GM21367 (cell line): ENCODE results near the gene OR2V1.
"Not testable (repeated sequence)": the region's sequence is repeated elsewhere in the genome, so short reads cannot be mapped to it uniquely, and the experiment has no call there.

Source experiments
- ATAC-seq: cut with Tn5 transposase; IDR thresholded peaks from one replicate; pipeline ENCODE4 v1.9.1; 2021; ENCODE audit not compliant: unreplicated experiment

OR2V1 gene

GRCh38 chr5:181130832-181131496, at the start of gene OR2V1:
Gene OR2V1 (minus strand): TSS chr5:181131169. CDS start chr5:181125304, 5,865 bp downstream.
- no peak for ATAC-seq

DNA sequence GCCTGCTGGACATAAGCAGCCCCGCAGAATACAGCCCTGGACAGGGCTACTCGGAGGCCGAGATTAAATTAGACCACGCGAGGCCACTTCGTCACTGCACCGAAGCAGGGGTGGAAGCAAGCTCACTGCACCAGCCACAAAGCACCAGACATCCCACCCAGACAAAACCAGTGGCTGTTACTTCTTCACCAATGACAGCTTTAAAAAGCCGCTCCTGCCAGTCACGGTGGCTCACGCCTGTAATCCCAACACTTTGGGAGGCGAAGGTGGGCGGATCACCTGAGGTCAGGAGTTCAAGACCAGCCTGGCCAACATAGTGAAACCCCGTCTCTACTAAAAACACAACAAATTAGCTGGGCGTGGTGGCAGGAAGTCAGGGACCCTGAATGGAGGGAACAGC, 46.6 kb upstream of the OR2V1 start:
- ATAC-seq, result not testable (repeated sequence)

DNA sequence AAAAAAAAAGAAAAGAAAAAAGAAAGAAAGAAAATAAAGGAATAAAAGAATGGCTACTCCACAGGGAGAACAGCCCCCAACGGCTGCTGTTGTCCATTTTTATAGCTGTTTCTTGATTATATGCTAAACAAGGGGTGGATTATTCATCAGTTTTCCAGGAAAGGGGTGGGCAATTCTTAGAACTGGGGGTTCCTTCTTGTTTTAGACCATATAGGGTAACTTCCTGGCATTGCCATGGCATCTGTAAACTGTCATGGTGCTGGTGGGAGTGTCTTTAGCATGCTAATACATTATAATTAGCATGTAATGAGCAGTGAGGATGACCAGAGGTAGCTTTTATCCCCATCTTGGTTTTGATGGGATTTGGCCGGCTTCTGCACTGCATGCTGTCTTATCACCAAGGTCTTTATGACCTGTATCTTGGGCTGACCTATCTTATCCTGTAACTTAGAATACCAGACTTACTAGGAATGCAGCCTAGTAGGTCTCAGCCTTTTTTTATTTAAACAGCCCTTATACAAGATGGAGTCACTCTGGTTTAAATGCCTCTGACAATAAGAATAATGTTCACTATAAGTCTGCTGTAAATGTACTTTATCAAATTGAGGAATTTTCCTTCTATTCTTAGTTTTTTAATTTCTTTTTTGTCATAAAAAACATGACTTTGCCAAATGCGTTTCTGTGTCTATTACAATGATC, 45.4 kb upstream of the OR2V1 start:
- no peak for ATAC-seq

DNA sequence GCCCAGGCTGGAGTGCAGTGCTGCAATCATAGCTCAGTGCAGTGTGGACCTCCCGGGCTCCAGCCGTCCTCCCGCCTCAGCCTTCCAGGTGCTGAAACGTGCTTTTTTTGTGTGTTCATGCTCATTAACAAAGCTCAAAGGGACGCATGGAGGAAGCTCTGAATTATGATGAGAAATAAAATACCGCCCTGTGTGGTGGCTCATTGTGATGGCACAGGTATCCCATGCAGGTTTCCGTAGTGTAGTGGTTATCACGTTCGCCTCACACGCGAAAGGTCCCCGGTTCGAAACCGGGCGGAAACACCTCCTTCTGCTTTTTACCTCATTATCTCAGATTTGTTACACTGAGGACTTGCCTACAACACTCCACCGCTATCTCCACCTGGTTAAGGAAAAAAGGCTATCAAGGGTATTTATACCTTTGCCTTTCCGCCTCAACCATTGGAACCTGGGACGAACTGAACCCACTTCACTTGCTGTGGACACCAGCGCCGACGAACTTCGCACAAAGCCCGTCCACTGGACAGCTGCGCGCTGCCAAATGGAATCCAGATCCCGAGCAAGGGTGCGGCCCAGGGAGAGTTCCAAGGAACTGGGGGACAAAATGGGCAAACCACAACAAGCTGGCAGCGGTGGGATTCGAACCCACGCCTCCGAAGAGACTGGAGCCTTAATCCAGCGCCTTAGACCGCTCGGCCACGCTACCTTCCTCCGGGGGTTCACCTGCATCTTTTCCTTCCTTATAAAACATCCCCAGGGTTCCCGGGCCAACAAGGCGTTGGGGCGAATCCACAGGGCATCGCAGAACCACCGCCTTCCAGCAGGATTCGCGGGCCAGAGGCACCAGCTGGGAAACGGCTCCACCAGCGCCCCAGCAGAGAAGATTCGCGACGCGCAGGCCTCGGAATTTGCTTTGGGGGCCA, 42.7 kb upstream of the OR2V1 start:
- ATAC-seq, result peak; percentile 34

GRCh38 chr5:181173027-181173419, 42.1 kb upstream of the OR2V1 start:
- ATAC-seq, result peak; percentile 47

DNA sequence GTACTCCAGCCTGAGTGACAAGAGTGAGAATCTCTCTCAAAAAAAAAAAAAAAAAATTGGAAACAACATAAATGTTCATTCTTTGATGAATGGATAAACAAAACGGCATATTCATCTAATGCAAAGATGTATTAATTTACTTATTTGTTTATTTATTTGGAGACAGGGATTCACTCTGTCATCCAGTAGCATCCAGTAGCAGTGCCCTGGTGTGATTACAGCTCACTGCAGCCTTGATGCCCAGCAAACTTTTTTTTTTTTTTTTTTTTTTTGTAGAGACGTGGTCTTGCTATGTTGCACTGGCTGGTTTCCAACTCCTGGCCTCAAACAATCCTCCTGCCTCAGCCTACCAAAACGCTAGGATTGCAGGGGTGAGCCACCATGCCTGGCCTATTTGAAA, 40.8 kb upstream of the OR2V1 start:
- ATAC-seq, result no peak

DNA sequence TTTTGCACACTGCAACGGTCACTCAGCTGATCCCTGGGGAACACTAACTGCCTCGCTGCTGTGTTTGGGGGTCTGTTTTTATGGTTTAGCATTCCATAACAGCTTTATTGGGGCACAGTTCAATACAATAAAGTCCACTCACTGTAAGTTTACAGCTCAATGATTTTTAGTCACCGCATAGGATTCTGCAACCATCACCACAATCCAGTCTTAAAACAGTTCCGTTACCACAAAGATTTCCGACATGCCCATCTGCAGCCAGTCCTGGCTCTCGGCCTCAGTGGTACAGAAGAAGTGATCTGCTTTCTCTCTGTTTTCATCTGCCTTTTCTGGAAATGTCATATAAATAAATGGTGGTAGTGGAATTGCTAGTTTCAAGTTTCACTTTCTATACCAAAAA, 40.0 kb upstream of the OR2V1 start:
- no peak for ATAC-seq

DNA sequence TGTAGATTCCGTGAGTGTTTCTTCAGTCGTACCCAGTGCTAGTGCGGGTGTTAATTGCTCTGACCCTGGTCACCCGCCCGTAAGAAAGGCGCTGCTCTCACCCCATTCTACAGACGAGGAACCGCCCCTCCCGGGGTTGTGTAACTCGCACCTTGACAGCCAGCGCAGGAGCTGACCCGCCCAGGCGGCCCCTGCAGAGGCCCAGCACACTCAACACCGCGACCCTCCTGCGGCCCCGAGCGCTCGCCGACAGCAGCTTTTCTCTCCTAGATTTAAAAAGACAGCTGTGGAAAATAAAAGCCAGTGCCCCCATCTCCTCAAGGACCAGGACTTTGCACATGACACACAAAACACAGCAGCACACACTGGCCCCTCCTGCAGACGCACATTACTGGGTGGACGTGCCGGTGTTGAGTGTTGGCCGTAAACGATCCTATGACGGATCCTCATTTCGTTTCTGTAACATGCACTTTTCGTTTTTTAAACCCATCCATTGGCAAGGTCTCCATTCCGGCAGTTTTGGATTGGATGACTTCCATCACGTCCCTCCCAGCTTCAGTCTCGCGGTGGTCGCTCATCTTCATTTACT, 39.4 kb upstream of the OR2V1 start:
- no peak for ATAC-seq

- peak; percentile 36 for ATAC-seq
Observed at GRCh38 chr5:181169459-181170236, 38.7 kb upstream of the OR2V1 start.

DNA sequence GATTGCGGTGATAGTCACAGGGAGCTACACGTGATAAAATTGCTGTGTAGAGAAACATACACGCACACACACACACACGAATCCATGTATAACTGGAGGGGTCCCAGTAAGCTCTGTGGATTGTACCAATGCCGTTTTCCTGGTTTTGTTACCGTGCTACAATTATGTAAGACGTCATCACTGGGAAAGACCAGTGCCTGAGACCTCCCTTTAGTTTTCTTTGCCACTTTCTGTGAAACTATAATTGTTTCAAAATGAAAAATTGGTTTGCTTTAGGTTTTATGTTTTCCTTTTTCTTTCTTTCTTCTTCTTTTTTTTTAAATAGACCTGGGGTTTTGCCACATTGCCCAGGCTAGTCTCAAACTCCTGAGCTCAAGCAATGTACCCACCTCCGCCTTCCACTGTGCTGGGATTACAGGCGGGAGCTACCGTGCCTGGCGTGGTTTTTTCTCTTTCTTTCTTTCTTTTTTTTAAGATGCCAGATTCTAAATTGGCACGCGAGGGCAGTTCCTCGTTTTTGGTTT, 37.7 kb upstream of the OR2V1 start:
- no peak for ATAC-seq

GRCh38 chr5:181167814-181168488, 37.0 kb upstream of the OR2V1 start:
- no peak for ATAC-seq

DNA sequence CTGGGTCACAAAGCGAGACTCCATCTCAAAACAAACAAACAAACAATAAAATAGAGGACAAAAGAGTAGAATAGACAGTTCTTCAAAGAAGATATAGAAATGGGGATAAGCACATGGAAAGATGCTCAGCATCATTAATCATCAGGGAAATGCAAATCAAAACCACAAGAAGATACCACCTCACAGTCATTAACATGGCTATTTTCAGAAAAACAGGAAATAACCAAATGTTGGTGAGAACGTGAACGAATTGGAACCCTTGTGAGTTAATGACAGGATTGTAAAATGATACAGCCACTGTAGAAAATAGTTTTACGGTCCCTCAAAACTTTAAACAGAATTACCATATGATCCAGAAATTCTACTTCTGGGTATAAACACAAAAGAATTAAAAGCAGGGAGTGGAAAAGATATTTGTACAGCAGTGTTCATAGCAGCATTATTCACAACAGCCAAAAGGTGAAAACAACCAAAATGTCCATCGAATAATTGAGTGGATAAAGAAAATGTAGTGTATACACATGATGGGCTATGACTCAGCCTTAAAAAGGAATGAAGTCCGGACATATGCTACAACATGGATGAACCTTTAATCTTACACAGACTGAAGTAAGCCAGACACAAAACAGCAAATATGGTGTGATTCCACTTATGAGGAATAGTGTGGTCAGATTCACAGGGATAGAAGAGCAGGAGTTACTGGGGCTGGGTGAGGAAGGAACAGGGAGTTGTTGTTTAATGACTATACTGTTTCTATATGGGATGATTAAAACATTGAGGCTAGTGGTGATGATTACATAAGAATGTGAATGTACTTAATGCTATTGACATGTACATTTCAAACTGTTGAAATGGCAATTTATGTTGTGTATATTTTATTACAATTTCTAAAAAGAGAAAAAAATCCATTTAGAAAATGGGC, 36.1 kb upstream of the OR2V1 start:
- no peak for ATAC-seq

DNA sequence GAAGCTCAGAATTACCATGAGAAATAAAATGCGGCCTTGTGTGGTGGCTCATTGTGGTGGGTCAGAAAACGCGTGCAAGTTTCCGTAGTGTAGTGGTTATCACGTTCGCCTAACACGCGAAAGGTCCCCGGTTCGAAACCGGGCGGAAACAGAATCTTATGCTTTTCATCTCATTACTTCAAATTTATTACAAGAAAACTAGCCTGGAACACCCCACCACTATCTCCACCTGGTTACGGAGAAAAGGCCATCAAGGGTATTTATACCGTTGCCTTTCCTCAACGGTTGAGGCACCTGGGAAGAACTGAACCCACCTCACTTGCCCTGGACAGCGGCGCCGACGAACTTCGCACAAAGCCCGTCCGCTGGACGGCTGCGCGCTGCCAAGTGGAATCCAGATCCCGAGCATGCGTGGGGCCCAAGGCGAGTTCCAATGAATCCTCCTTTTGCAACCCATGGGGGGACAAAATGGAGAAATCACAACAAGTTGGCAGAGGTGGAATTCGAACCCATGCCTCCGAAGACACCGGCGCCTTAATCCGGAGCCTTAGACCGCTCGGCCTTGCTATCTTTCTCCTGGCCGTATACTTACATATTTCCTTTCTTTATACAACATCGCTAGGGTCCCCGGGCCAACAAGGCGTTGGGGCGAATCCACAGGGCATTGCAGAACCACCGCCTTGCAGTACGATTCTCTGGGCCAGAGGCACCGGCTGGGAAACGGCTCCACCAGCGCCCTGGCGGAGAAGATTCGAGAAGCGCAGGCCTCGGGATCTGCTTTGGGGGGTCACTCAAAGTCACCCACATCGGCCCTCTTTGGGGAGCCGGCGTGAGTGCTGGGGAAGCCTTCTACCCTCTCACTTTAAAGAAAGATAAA, 33.3 kb upstream of the OR2V1 start:
- no peak for ATAC-seq

GRCh38 chr5:181163487-181164075, 32.6 kb upstream of the OR2V1 start:
- ATAC-seq, result no peak

DNA sequence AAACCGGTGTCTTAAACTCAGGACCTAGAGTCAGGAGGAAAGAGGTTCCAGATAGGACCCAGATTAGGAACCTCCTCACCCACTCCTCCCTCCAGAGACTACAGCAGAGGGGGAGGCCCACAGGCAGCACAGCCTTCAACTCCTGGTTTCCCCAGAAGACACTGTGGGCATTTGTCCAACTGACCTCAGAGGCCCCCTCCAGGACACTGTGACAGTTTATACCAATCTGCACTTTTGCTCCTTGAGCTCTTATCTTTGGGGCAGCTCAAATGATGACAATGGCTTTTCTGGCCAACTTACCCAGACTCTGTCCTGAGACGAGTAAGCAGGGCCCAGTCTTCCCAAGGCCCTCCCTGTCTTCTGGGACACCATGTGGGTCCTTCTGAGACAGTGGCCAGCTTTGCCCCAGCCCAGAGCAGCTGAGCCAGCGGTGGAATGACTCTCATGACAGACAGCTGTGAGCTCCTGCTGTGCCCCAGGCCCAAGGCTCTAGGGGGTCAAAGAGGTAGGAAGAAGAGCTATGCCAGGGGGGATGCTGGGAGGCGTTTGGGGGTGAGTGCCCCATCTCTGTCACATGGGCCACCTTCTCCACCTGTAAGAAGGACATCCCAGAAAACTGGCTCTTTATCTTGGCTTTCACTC, 30.7 kb upstream of the OR2V1 start:
- ATAC-seq, result no peak

- ATAC-seq, result not testable (repeated sequence)
Observed at GRCh38 chr5:181160755-181161533, 30.0 kb upstream of the OR2V1 start.
